ENCODE data around the gene AK5.

- TF ChIP-seq CTCF (IDR thresholded peaks at IDR 0.05) (no peak), POLR2A (IDR thresholded peaks at IDR 0.05) (no peak)
Measured at GRCh38 chr1:77541162-77541545, 259.3 kb downstream of the AK5 start.
